K562 (cell line): Measurements from ENCODE around the gene SGPP1. TPM values are rescaled to one million over a fixed set of nuclear protein-coding genes. Genes with fewer than 3 reads are reported as not detected.
A peak's percentile ranks its signal among the peaks of the same experiment; 100 is the strongest.

Source experiments
- ARID4B ChIP-seq: sonication (generic); formaldehyde crosslinking; IDR thresholded peaks from 2 replicates; pipeline ENCODE4 v1.8.0; 2022; ENCODE audit warnings: mild to moderate bottlenecking, missing genetic modification reagents
- CREM ChIP-seq: IDR thresholded peaks from 2 replicates; pipeline ENCODE4 v1.6.1; 2014; ENCODE audit warnings: antibody characterized with exemption, low read depth
- EGR1 ChIP-seq: fragments of 450-650 bp; conservative IDR thresholded peaks from 2 replicates; pipeline ENCODE4 v1.6.1; 2017; ENCODE audit warnings: mild to moderate bottlenecking
- EP300 ChIP-seq: IDR thresholded peaks from 2 replicates; pipeline ENCODE4 v1.6.1; 2012; ENCODE audit warnings: low read length, improper control_type of control experiment
- FIP1L1 ChIP-seq: fragments of 200-400 bp; formaldehyde crosslinking; IDR thresholded peaks from 2 replicates; pipeline ENCODE4 v1.6.1; 2018; ENCODE audit warnings: mild to moderate bottlenecking, low read depth, low read length; ENCODE audit not compliant: poor library complexity, severe bottlenecking
- GABPA ChIP-seq: fragments of 200-800 bp; sonication (Bioruptor generic); conservative IDR thresholded peaks from 2 replicates; pipeline ENCODE4 v1.6.1; 2016; ENCODE audit warnings: low read depth, missing genetic modification characterization, missing compliant biosample characterization
- KAT7 ChIP-seq: sonication (generic); formaldehyde crosslinking; IDR thresholded peaks from 2 replicates; pipeline ENCODE4 v1.8.0; 2022; ENCODE audit warnings: missing genetic modification reagents, mild to moderate bottlenecking, borderline replicate concordance
- MBD2 ChIP-seq: sonication (generic); IDR thresholded peaks from 2 replicates; pipeline ENCODE4 v1.6.1; 2016; ENCODE audit warnings: low read depth, borderline replicate concordance
- MYBL2 ChIP-seq, 2 experiments: fragments of 450-650 bp in 1 of 2; sonication (generic) in 1 of 2; formaldehyde crosslinking in 1 of 2; IDR thresholded peaks; 2 replicates each; pipeline versions ENCODE4 v1.6.1 to v1.8.1; 2017 to 2022; ENCODE audit warnings: borderline replicate concordance in 1 of 2, inconsistent platforms in 1 of 2, low read depth in 1 of 2, mild to moderate bottlenecking in 1 of 2, missing genetic modification reagents in 1 of 2, moderate library complexity in 1 of 2
- NEUROD1 ChIP-seq: fragments of 150-350 bp; IDR thresholded peaks from 2 replicates; pipeline ENCODE4 v1.6.1; 2014; ENCODE audit warnings: borderline replicate concordance, low read length, low read depth; ENCODE audit not compliant: partially characterized antibody
- PHF20 ChIP-seq: fragments of 450-650 bp; IDR thresholded peaks from 2 replicates; pipeline ENCODE4 v1.6.1; 2018; ENCODE audit not compliant: partially characterized antibody
- RFX5 ChIP-seq: IDR thresholded peaks from 2 replicates; pipeline ENCODE4 v1.6.1; 2011; ENCODE audit warnings: low read depth, mild to moderate bottlenecking, improper control_type of control experiment, low read length
- RREB1 ChIP-seq: fragments of 250-450 bp; sonication (Bioruptor Pico); IDR thresholded peaks from 2 replicates; pipeline ENCODE4 v1.4.0; 2020
- ZNF324 ChIP-seq: fragments of 250-450 bp; sonication (Bioruptor Pico); IDR thresholded peaks from 2 replicates; pipeline ENCODE4 v1.4.0; 2020; ENCODE audit warnings: mild to moderate bottlenecking
- polyA plus RNA-seq, 8 experiments: library from polyadenylated mRNA; depleted of rRNA in 4 of 8; stranded (reverse) in 5 of 8; unstranded in 3 of 8; fragments of >200 nt; fragmentation: Nextera tagmentation in 2 of 8; fragmentation: Illumina TruSeq in 1 of 8; extraction: Ambion mirVana in 2 of 8; extraction: Trizol in 1 of 8; gene quantifications; 2 replicates each; pipeline versions ENCODE4 v1.2.1 to v1.2.3, GENCODE V29; 2011 to 2014; ENCODE audit warnings: inconsistent platforms in 1 of 8, missing spikeins in 1 of 8
- total RNA-seq, 7 experiments: library from RNA; depleted of rRNA in 6 of 7; stranded (reverse); fragments of >200 nt in 6 of 7; fragmentation: Illumina TruSeq in 2 of 7; extraction: Trizol in 2 of 7; gene quantifications; 2 replicates each; pipeline versions ENCODE4 v1.2.1 to v1.2.3, GENCODE V29; 2011 to 2021; ENCODE audit warnings: low replicate concordance in 1 of 7

The SGPP1 gene
- total and polyA plus RNA-seq, 9 of the 15 experiments (the other 6 are each of a cell fraction or from before 2014, with no cell fraction given), result 2.2 to 7.3 (median 5.6) TPM

- no peak for TF ChIP-seq RREB1 (CRISPR knock-in tag)
- TF ChIP-seq NEUROD1, result peak; percentile 73
- peak; percentile 35 for TF ChIP-seq FIP1L1
- peak; percentile 83 for TF ChIP-seq GABPA (tag)
- TF ChIP-seq MBD2, result peak; percentile 90
- peak; percentile 33 for TF ChIP-seq PHF20
- TF ChIP-seq MYBL2 (IDR thresholded peaks at IDR 0.05; ENCODE audit: low read depth), result peak; percentile 40; the same call in 1 of the 2 replicates
- no peak for TF ChIP-seq MYBL2 (CRISPR knock-in tag; IDR thresholded peaks at IDR 0.05; ENCODE audit: borderline replicate concordance)
- TF ChIP-seq EGR1, result peak; percentile 73
- TF ChIP-seq EP300, result no peak
- TF ChIP-seq CREM, result peak; percentile 85
- no peak for TF ChIP-seq ZNF324 (CRISPR knock-in tag)
- peak; percentile 78 for TF ChIP-seq ARID4B (CRISPR knock-in tag)
- 0 out of 2 replicates have a peak, but pooled peaks have one; percentile 50 for TF ChIP-seq KAT7 (CRISPR knock-in tag)
- TF ChIP-seq RFX5, result no peak
Measured at GRCh38 chr14:63641473-63642228, 86.2 kb downstream of the SGPP1 start, which contains the start of gene WDR89 (continued).
